ENCODE results near the gene PSME3.

- no peak for TF ChIP-seq GATA2 (CRISPR knock-in tag; IDR thresholded peaks at IDR 0.05)
- TF ChIP-seq, protein P1, sequence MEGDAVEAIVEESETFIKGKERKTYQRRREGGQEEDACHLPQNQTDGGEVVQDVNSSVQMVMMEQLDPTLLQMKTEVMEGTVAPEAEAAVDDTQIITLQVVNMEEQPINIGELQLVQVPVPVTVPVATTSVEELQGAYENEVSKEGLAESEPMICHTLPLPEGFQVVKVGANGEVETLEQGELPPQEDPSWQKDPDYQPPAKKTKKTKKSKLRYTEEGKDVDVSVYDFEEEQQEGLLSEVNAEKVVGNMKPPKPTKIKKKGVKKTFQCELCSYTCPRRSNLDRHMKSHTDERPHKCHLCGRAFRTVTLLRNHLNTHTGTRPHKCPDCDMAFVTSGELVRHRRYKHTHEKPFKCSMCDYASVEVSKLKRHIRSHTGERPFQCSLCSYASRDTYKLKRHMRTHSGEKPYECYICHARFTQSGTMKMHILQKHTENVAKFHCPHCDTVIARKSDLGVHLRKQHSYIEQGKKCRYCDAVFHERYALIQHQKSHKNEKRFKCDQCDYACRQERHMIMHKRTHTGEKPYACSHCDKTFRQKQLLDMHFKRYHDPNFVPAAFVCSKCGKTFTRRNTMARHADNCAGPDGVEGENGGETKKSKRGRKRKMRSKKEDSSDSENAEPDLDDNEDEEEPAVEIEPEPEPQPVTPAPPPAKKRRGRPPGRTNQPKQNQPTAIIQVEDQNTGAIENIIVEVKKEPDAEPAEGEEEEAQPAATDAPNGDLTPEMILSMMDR (IDR thresholded peaks at IDR 0.05) = no peak
- TF ChIP-seq SIN3A (IDR thresholded peaks at IDR 0.05; ENCODE audit: borderline replicate concordance, low read depth, low read length) = no peak
- no peak for TF ChIP-seq GABPA (IDR thresholded peaks at IDR 0.05; ENCODE audit: low read depth)
- no peak for TF ChIP-seq EZH2phosphoT487 (IDR thresholded peaks at IDR 0.05; ENCODE audit: borderline replicate concordance, low read depth)
- TF ChIP-seq, protein P2, sequence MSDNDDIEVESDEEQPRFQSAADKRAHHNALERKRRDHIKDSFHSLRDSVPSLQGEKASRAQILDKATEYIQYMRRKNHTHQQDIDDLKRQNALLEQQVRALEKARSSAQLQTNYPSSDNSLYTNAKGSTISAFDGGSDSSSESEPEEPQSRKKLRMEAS (IDR thresholded peaks at IDR 0.05; ENCODE audit: low read depth) = no peak
- TF ChIP-seq YY1 (IDR thresholded peaks at IDR 0.05; ENCODE audit: low read depth) = no peak
- no peak for TF ChIP-seq POLR2AphosphoS5 (IDR thresholded peaks at IDR 0.05; ENCODE audit: low read depth, low read length)
- TF ChIP-seq JUND (IDR thresholded peaks at IDR 0.05) = no peak
- no peak for TF ChIP-seq NRF1 (IDR thresholded peaks at IDR 0.05; ENCODE audit: low read depth, low read length)
- TF ChIP-seq USF1 (IDR thresholded peaks at IDR 0.05; ENCODE audit: borderline replicate concordance, low read depth) = no peak
- no peak for TF ChIP-seq RAD21 (IDR thresholded peaks at IDR 0.05; ENCODE audit: low read length)
- TF ChIP-seq USF2 (IDR thresholded peaks at IDR 0.05; ENCODE audit: borderline replicate concordance, low read depth, low read length) = no peak
Measured at GRCh38 chr17:42878924-42879595, 45.9 kb downstream of the PSME3 start.
